HL-60/S4 treated with retinoic acid at 250 ng/mL for 4 days and 3 days (cell line): Measurements from ENCODE around the gene HEYL.
"Not testable (repeated sequence)": the region's sequence is repeated elsewhere in the genome, so short reads cannot be mapped to it uniquely, and the experiment has no call there.

Source experiments
- in situ Hi-C: fragments of 300-500 bp; cut with MboI; formaldehyde crosslinking; loops from 2 replicates; pipeline ENCODE4 v1.7.0; 2022; ENCODE audit warnings: low sequenced_read_pairs

Gene HEYL

DNA sequence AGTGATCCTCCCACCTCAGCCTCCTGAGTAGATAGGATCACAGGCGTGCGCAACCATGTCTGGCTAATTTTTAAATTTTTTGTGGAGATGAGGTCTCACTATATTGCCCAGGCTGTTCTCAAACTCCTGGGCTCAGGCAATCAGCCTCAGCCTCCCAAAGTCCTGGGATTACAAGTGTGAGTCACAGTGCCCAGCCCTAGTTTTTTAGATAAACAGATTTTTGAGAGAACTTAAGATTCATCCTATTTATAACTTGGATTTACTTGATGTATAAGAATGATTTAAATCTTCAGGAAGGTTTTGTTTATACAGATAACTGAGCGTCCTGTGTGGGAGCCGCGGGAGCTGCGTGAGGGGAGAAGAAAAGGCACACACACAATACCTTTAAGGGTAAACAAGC lies 26.2 kb downstream of the HEYL start:
- in situ Hi-C loops: no loop called here

GRCh38 chr1:39609618-39610331 lies 29.7 kb downstream of the HEYL start:
- in situ Hi-C loops: no loop called here

DNA sequence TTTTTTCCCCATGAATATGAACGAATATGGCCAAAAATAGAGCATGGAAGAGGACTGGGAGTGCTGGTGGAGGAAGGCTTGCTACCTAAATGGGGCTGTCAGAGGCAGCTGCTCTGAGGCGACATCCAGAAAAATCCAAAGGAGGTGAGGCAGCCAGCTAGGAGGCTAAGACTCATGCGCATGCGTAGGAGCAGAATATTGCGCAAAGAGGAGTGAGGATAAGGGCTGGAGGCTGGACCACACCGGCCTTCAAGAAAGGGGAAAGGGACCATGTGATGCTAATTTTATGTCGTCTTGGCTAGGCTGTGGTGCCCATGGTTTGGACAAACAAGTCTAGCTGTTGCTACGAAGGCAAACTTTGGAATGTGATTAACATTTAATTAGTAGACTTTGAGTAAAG lies 30.5 kb downstream of the HEYL start:
- in situ Hi-C loops: no loop called here

DNA sequence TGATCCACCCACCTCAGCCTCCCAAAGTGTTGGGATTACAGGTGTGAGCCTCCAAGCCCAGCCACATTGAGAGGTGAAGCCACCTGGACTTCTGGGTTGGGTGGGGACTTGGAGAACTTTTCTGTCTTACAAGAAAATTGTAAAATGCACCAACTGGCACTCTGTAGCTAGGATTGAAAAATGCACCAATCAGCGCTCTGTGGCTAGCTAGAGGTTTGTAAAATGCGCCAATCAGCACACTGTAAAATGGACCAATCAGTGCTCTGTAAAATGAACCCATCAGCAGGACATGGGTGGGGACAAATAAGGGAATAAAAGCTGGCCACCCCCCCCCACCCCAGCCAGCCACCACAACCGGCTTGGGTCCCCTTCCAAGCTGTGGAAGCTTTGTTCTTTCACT lies 35.8 kb downstream of the HEYL start:
- in situ Hi-C loops: not testable (repeated sequence)

- in situ Hi-C loops: not testable (repeated sequence)
Measured at GRCh38 chr1:39601667-39602255, 37.7 kb downstream of the HEYL start.

GRCh38 chr1:39596163-39596562 lies 43.3 kb downstream of the HEYL start:
- in situ Hi-C loops: no loop called here

DNA sequence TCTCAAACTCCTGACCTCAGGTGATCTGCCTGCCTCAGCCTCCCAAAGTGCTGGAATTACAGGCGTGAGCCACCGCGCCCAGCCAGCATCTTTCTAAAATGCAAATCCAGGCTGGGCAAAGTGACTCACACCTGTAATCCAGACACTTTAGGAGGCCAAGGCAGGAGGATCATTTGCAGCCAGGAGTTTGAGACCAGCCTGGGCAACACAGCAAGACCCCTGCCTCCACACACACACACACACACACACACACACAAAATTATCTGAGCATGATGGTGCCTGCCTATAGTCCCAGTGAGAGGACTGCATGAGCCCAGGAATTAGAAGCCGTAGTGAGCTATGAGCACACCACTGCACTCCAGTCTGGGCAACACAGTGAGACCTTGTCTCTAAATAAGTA lies 46.1 kb downstream of the HEYL start:
- in situ Hi-C loops: no loop called here

GRCh38 chr1:39592069-39592468 lies 47.4 kb downstream of the HEYL start:
- in situ Hi-C loops: no loop called here

- in situ Hi-C loops: no loop called here
Measured at GRCh38 chr1:39590546-39590945, 48.9 kb downstream of the HEYL start.

DNA sequence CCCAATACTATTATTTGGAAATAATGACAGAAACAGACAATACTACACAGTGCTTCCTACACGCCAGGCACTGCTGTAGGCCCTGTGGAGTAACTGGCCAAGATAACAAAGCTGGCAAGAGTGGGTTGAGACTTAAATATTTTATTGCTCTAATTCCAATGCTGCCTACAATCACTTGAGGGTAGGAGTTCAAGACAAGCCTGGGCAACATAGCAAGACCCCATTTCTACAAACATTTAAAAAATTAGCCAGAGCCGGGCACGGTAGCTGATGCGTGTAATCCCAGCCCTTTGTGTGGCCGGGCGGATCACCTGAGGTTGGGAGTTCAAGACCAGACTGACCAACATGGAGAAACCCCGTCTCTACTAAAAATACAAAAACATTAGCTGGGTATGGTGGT lies 53.5 kb downstream of the HEYL start:
- in situ Hi-C loops: no loop called here

DNA sequence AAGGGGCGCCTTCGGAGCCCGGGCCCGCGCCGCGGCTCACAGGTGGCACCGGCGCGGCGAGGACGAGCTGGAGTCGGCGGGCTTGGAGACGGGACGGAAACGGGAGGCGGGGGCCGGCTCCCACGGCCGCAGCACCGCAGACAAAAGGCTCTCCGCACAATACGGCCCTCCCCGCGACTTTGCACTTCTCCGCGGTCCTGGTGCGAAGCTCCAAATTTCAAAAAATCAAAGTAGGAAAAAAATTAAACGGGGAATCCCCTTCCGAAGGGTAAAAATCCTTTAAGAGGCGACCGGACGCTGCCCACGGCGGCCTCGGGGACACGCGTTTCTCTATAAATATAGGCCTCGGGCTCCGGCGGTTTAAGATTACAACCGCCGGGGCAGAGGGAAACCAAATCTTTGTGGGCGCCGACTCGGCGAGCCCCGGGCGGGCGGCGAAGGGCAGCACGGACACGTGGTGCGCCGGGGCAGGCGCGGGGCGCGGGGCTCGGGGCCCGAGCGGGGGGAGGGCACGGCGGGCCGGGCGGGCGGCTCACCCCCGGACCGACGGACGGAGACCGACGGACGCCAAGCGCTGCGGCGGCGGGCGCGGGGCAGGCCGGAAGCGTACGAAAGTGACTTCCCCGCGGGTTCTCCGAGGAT lies 63.3 kb downstream of the HEYL start:
- in situ Hi-C loops: no loop called here

GRCh38 chr1:39575191-39576015 lies 64.0 kb downstream of the HEYL start:
- in situ Hi-C loops: no loop called here

- in situ Hi-C loops: no loop called here
Measured at GRCh38 chr1:39574646-39575045, 64.8 kb downstream of the HEYL start.
